ENCODE data around the gene NECTIN1.

- TF ChIP-seq MAX (IDR thresholded peaks at IDR 0.05; ENCODE audit: insufficient read depth, insufficient read length), result no peak
- TF ChIP-seq CTCF (IDR thresholded peaks at IDR 0.05; ENCODE audit: extremely low read depth in 1 of 2, insufficient read depth in 1 of 2, low read depth in 1 of 2, low read length in 2 of 2), result no peak
- TF ChIP-seq POLR2AphosphoS5 (IDR thresholded peaks at IDR 0.05; ENCODE audit: insufficient read depth, low read depth, low read length), result no peak
- no peak for TF ChIP-seq POLR2A (IDR thresholded peaks at IDR 0.05; ENCODE audit: low read depth, low read length)
- no peak for TF ChIP-seq FOS (IDR thresholded peaks at IDR 0.05; ENCODE audit: borderline replicate concordance, insufficient read depth, low read length)
These were observed 29.0 kb downstream of the NECTIN1 start for GRCh38 chr11:119700030-119700429.

Data from endothelial cell of umbilical vein (primary cell).